ENCODE results near the gene UBN1. TPM values are rescaled to one million over a fixed set of nuclear protein-coding genes. Genes with fewer than 3 reads are reported as not detected.
A peak's percentile ranks its signal among the peaks of the same experiment; 100 is the strongest.

UBN1 gene
- total and polyA plus RNA-seq, 8 donors = 31.3 to 41.1 (median 36.4) TPM

- ATAC-seq (peak; percentile 76), DNase-seq (peak in 1 of 4 donors; percentile 67)
- no peaks in the 10 kb centered on the region for H3K9me3 ChIP-seq
- no peak overlapping the region for H3K4me3 ChIP-seq
- intact Hi-C loops (cut with DNase I) = no loop called here
- no peak for TF ChIP-seq CTCF (IDR thresholded peaks at IDR 0.05)
- H3K27ac ChIP-seq = no peak overlapping the region
- peaks cover 0 to 77% of the 10 kb centered on the region in 2 donors for H3K36me3 ChIP-seq
- no peaks in the 10 kb centered on the region for H3K27me3 ChIP-seq
- H3K4me1 ChIP-seq = peaks cover 0 to 10% of the 10 kb centered on the region in 2 donors
Measured at GRCh38 chr16:4870138-4870671, 22.9 kb downstream of the UBN1 start.

GRCh38 chr16:4871071-4871470, 23.8 kb downstream of the UBN1 start:
- Histone ChIP-seq H3K27me3 (no peaks in the 10 kb centered on the region), H3K4me1 (peaks cover 0 to 10% of the 10 kb centered on the region in 2 donors), H3K9me3 (no peaks in the 10 kb centered on the region), H3K27ac (no peak overlapping the region), H3K36me3 (peaks cover 0 to 85% of the 10 kb centered on the region in 2 donors), H3K4me3 (no peak overlapping the region)
- ATAC-seq = no peak
- intact Hi-C loops (cut with DNase I) = no loop called here
- peak in 1 of 4 donors; percentile 21 for DNase-seq
- no peak for TF ChIP-seq CTCF (IDR thresholded peaks at IDR 0.05)

GRCh38 chr16:4873091-4873490, 25.8 kb downstream of the UBN1 start:
- Histone ChIP-seq H3K36me3 (peaks cover 0 to 99% of the 10 kb centered on the region in 2 donors), H3K4me3 (no peak overlapping the region), H3K27ac (no peak overlapping the region), H3K27me3 (no peaks in the 10 kb centered on the region), H3K4me1 (peaks cover 0 to 10% of the 10 kb centered on the region in 2 donors), H3K9me3 (no peaks in the 10 kb centered on the region)
- TF ChIP-seq CTCF (IDR thresholded peaks at IDR 0.05) = no peak
- DNase-seq = no peak
- intact Hi-C loops (cut with DNase I) = no loop called here
- no peak for ATAC-seq

- H3K27me3 ChIP-seq = no peaks in the 10 kb centered on the region
- no peaks in the 10 kb centered on the region for H3K9me3 ChIP-seq
- H3K4me3 ChIP-seq = no peak overlapping the region
- no peak for TF ChIP-seq CTCF (IDR thresholded peaks at IDR 0.05)
- peaks cover 0 to 100% of the 10 kb centered on the region in 2 donors for H3K36me3 ChIP-seq
- intact Hi-C loops (cut with DNase I) = no loop called here
- DNase-seq (no peak), ATAC-seq (no peak)
- peaks cover 0 to 3% of the 10 kb centered on the region in 2 donors for H3K4me1 ChIP-seq
- H3K27ac ChIP-seq = no peak overlapping the region
Measured at GRCh38 chr16:4874666-4875065, 27.4 kb downstream of the UBN1 start.

- DNase-seq (no peak), ATAC-seq (no peak)
- TF ChIP-seq CTCF (IDR thresholded peaks at IDR 0.05) = no peak
- intact Hi-C loops (cut with DNase I) = no loop called here
- H3K27ac ChIP-seq = no peak overlapping the region
- peaks cover 0 to 100% of the 10 kb centered on the region in 2 donors for H3K36me3 ChIP-seq
- no peaks in the 10 kb centered on the region for H3K27me3 ChIP-seq
- H3K4me1 ChIP-seq = no peaks in the 10 kb centered on the region
- no peaks in the 10 kb centered on the region for H3K9me3 ChIP-seq
- H3K4me3 ChIP-seq = no peak overlapping the region
Measured at GRCh38 chr16:4876646-4877379, 29.5 kb downstream of the UBN1 start.

All from left lung (tissue), 10 donors.